GM12801 (cell line): ENCODE data around the gene GRAMD2B.

ENCODE experiments used
- CTCF ChIP-seq: IDR thresholded peaks from one replicate; pipeline ENCODE4 v1.5.1; 2011; ENCODE audit warnings: control low read depth; ENCODE audit not compliant: insufficient read length; ENCODE audit errors: extremely low read depth

Gene GRAMD2B

DNA sequence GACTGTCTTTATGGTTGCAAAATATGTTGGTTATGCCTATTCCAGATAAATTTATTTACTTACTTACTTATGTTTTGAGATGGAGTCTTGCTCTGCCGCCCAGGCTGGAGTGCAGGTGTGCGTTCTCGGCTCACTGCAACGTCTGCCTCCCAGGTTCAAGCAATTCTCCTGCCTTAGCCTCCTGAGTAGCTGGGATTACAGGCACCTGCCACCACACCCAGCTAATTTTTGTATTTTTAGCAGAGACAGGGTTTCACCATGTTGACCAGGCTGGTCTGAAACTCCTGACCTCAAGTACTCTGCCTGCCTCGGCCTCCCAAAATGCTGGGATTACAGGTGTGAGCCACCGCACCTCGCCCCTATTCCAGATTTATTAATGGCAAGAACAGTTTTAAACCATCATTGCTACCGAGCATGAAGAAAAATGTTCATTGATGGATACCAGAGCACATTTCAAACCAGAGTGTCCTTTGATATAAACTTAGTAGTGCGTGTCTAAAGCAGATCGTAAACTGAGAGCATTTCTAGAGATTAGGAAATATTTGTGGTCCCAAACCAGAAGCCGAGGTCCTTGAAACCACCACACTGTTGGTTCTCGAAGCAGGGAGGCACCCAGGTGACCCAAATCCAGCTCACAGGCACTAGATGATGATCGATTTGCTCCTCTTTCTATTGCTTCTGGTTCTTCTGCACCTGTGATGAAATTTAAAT is 85.2 kb downstream of the GRAMD2B start:
- TF ChIP-seq CTCF: no peak

DNA sequence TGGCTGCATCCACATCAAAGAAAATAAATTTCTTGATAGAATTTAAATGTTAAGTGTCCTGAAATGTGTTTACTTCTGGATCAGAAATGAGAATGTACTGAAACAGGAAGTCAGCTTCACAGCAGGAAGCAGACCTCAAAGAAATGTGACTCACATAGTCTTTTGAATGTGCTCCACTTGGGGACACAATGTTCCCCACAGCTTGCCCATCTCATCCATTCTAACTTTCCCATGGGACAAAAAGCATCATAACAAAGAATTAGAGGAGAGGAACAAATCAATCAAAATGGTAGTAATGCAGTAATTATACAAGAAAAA is 85.7 kb downstream of the GRAMD2B start:
- TF ChIP-seq CTCF: no peak

DNA sequence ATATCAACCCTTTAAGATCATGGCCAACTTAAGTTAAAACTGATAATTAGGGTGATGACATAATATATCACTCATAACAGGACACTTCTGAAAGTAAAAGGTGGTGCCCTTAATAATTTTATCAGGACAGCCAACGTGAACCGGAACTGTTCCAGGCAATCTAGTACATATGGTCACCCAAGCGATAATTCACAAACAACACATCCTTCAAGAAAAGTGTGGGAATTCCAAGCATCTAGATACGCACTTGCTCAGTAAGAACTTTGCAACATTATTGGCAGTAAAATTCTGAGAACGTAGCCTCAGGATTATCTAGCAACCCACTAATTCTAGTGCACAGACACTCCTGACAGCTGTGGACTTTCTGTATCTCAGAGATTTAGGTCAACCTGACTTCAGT is 86.1 kb downstream of the GRAMD2B start:
- TF ChIP-seq CTCF: no peak

DNA sequence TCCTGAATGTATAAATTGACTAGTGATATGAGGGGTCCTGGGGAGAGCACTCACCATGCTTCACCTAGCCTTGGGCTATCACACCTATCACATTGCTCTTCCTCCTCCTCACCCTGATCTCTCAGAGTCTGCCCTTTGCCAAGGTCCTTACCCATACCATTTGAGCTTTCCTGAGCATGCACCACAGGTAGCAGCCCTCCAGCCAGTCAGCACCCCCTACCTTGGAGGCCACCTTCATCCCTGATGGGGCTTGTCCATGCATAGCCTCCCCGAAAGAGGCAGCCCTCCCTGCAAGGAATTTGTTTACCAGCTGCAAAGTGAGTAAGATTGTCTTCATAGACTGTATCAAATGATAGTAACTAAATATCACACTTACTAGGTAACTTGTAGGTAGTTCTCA is 88.8 kb downstream of the GRAMD2B start:
- no peak for TF ChIP-seq CTCF

DNA sequence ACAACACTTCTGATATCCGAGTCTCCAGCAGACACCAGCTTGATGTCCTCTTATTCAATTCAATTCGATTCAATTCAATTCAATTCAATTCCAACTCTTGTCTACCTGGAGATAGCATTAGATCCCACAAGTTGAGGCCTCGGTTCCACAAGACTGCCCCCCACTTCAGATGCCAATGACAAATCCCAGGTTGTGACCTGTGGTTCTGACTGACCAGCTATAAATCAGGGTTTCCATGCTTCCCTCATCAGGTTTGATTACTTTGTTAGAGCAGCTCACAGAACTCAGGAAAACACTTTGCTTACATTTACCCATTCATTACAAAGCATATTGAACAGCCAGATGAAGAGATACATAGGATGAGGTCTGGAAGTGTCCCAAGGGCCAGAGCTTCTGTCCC is 89.2 kb downstream of the GRAMD2B start:
- no peak for TF ChIP-seq CTCF

DNA sequence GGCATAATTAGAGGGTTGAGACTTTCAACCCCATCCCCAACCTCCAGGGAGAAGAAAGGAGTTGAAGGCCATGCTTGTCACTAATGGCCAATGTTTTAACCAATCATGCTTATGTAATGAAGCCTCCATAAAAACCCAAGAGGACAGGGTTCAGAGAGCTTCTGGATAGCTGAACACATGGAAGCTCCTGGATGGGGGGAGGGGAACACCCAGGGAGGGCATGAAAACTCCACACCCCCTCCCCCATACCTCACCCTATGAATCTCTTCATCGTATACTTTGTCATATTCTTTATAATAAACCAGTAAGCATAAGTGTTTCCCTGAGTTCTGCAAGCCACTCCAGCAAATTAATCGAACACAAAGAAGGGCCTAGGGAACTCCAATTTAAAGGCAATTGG is 90.1 kb downstream of the GRAMD2B start:
- TF ChIP-seq CTCF: no peak

GRCh38 chr5:126513703-126514102 is 90.5 kb downstream of the GRAMD2B start:
- TF ChIP-seq CTCF: no peak

GRCh38 chr5:126514131-126514557 is 90.9 kb downstream of the GRAMD2B start:
- TF ChIP-seq CTCF: no peak
